HG02981 (cell line): ENCODE measurements around the gene KCNE3.
"Not testable (repeated sequence)": the region's sequence is repeated elsewhere in the genome, so short reads cannot be mapped to it uniquely, and the experiment has no call there.

Source experiments
- ATAC-seq: cut with Tn5 transposase; IDR thresholded peaks from one replicate; pipeline ENCODE4 v1.9.1; 2021; ENCODE audit warnings: mild to moderate bottlenecking, moderate library complexity; ENCODE audit not compliant: unreplicated experiment

Gene KCNE3

DNA sequence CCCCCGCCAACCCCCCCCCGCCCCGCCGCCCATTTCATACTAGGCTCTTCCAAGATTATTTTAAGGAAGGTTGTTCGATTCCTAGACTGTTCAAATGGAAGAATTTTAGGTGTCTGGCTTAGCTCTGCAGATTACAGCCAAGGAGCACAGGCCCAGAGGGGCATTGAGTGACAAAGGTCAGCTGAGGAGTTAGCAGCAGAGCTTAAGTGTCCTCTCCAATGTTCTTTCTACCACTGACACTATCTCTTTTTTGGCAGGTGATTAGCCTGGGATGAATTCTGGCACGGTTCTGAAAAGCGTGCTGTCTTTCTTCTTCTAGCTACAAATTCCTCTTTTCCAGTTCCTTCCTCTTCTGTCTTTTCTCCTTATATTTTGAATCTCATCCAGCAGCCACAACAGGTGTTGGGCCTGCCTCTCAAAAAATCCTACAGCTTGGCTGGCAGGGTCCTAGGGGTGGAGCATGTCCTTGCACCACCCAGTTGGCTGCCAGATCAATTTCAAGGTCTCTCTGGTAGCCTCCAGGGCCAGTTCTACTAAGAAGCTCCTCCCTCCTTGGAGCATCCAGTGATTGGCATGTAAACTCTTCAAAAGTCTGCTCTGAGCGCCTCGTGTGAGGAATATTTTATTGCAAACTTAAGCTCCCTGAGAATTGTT lies 23.0 kb downstream of the KCNE3 start:
- ATAC-seq = no peak

DNA sequence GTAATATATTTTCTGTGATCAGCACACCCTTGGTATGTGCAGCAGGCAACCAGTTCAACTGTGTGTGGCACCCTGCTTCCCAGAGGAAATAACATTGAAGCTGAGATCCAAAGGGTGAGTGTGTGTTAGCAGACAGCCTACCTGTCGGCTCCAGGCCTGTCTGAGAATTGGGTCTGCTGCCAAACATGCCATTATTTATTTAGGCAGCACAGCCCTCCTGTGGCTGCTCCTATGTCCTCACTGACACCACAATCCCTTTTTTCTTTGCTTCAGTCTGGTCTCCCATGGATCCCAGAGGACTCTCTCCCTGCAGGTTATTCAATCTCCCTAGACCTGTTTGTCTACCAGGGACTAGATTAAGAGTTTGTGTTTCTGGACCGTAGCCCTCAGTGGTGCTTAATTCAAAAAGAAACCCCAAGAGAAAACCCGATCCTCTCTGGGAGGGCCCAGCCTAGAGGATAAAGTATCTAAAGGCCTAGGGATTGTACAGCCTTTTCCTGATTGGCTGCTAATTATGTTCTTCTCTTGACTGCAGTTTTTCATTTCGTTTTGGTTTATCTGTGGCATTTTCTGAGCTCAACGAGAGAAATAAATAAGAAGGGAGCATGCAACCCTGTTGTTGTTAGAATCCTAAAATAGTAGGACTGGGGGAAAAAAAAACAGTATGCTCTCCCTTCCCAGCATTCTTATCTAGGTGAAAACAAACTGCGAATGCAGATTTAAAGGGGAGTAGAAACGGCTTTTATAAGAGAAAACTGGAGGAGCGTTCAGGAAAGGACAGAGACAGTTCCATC lies 24.1 kb downstream of the KCNE3 start:
- ATAC-seq = no peak

DNA sequence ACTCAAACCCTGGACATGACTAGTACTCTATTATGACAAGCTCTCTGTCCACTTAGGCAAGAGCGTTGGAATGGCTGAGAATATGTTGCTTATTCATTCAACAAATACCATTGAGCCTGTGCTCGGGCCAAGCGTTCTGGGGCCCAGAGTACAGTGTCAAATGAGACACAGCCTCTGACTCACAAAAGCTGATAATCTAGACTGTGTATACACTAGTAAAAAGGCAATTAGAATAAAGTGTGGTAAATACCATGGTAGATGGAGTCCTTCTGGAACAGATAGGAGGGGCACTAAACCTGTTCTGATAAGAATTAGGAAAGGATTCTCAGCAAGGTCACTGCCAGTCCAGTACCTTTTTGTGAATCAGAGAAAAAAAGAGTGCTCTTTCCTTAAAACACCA lies 24.7 kb downstream of the KCNE3 start:
- no peak for ATAC-seq

DNA sequence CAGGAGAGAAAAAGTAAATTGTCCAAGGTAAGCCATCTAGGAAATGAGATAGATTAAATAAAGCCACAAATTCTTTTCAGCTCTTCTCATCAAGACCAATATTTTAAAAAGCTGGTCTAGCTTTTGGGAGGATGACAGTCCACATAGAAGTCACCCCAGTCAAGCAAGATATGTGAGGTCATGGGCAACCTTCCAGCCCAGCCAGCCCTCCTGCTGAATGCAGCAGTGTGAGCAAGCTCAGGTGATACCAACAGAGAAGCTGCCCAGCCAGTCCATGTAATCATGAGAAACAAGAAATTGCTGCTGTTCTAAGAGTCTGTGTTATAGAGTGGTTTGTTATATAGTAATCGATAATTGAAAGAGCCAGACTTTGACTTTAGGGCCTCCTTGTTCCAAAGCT lies 28.7 kb downstream of the KCNE3 start:
- ATAC-seq = no peak

DNA sequence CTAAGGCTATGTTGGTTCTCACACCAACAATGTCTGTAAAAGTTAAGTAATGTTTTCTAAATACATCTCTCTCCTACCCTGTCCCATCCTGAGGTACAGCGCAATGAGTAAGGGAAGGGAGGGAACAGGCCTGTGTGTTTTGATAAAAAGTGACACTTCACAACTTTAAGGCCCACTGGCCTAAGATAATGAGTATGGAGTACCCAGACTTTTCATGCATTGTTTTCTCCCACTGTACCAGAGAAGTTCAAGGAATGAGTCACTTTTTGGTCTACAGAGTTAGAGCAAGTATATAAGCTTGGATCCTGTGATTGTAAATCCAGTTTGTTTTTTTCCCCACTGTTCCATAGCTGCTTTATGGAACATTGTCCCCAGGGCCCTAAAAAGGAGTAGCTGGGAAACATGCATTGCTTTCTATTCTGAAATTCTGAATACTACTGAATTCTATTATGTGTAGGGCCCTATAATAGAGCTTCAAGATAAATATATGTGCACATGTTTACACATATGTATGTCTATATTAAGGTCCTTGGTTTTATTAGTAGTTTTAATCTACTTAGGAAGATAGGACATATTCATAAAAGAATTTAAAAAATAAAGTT lies 29.8 kb downstream of the KCNE3 start:
- ATAC-seq = no peak

DNA sequence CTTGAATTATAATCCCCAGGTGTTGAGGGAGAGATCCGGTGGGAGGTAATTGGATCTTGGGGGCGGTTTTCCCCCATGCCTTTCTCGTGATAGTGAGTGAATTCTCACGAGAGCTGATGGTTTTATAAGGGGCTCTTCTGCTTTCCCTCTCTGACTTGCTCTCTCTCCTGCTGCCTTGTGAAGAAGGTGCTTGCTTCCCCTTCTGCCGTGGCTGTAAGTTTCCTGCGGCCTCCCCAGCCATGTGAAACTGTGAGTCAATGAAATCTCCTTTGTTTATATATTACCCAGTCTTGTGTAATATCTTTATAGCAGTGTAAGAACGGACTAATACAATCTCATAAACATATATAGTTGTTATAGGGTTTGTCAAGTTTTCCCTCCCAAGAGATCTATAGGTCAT lies 32.8 kb downstream of the KCNE3 start:
- no peak for ATAC-seq

DNA sequence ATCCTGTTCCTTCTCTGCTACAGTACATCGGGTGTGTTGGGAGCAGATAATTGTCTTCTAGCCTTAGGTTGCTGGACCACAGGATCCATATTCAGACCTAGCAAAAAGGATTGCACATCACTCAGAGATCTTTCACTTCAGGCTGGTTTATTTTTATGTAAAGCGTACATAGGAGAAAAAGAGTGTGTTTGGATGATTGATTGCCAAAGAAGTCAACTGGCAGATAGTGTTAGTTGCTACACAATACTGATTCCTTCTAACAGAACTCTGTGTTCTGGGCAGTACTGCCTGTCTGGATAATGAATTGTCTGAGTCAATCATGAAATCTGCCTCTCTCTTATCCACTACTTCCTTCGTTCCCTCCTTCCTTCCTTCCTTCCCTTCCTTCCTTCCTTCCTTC lies 38.1 kb downstream of the KCNE3 start:
- ATAC-seq = no peak

DNA sequence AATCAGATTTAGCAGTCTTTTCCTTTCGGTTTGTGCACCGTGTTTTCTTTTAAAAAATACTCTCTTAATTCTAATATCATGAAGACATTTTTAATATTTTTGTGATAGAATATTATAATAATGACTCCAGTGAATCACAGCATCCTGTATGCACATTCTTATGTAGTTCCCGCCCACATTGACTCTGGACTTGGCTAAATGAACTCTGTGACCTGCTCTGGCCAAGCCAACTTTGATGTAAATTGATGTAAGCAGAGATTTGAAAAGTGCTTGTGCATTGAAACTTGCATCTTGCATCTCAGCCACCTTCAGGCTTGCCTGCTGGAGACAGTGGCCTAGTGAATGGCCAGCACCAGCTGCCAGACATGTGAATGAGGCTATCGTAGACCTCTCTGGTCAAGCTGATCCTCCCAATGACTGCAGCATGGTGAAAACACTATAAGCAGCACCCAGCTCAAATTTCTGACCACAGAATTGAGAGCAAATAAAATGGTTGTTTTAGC lies 39.9 kb downstream of the KCNE3 start:
- no peak for ATAC-seq

DNA sequence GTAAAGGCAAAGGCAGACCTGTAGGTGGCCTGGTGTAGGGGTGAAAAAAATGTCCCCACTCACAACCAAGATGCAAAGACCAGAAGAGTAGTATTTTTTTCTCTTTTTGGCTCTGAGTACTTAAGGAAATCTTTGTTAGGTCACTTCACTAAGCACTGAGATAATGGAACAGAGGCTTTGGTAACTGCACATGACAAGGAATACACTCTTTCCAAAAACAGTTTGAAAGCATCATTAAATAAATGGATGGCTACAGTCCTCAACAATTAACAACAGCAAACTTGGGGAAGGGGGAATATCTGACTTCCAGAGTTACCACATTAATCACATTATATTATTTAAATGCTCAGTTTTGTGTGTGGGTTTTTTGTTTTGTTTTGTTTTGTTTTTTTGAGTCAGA lies 42.2 kb downstream of the KCNE3 start:
- ATAC-seq = no peak

DNA sequence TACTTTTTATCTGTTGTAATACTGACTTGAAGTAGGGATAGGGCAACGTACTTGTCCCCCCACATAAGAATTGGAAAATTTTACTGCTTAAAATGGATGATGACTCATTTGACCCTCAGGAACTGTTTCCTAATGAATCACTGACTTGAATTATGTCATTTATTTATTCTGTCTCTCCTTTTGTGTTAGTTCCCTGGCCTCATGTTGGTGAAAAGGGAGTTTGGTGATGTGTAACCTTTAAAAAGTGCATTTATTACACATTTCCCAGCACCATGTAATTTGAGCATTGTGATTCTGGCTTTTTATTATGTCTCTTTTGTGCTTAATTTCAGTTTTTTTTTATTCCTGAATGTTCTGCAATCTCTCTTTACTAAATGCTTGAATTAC lies 48.8 kb downstream of the KCNE3 start:
- no peak for ATAC-seq

DNA sequence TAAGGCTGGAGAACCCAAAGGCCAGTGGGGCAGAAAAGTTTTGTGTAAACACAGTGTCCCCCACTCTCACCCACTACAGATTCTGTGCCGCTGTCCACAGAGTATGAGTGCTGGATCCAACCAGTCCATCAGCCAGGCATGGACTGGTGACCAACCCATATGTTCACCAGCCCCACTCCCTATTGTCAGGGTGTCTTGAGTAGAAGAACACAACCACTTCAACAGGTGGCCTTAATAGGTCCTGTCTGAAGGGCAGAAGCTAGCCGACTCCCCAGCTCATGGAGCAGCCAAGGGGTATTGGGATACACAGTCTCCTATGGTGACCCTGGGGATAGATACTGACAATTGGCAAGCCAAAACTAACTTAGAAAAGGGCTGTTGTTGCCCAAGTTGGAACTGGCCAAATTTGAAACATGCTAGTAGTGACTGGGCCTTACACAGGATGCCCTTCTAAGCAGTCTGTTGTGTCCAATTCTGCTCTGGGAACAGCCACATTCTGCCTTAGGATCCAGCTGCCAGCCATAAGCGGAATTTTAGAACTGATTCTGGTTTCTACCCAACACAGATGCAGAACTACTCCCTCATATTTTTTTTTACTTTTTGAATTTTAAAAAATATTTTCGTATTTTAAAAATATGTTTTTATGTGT lies 49.4 kb downstream of the KCNE3 start:
- no peak for ATAC-seq

DNA sequence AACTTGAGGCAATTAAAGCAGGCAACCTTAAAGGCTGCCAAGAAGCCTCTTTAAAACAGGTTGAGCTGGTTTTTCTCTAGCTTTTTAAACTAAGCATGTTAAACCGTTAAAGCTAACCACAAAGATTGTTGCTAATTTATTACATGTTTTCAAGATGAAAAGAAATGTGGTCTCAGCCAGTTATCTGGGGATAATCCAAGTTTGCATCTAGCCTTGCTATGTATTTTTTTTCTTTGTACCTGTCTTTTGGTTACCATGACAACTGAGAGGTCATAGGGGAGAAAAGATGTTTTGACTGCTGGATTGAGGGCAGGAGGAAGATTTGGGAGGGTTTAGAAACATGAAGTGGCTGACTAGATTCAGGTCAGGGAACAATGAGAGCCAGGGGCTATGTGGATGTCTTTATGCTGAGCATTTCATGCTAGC lies 50.0 kb downstream of the KCNE3 start:
- no peak for ATAC-seq

DNA sequence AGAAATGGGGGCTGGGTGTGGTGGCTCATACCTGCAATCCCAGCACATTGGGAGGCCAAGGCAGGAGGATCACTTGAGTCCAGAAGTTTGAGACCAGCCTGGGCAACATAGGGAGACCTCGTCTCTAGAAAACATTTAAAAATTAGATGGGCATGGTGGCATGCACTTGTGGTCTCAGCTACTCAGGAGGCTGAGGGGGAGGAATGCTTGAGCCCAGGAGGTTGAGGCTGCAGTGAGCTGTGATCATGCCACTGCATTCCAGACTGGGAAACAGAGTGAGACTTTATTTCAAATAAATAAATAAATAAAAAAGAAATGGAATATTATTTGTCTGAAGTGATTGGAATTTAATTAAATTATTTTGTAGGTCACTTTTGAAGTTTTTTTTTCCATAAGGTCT lies 50.4 kb downstream of the KCNE3 start:
- ATAC-seq = not testable (repeated sequence)

DNA sequence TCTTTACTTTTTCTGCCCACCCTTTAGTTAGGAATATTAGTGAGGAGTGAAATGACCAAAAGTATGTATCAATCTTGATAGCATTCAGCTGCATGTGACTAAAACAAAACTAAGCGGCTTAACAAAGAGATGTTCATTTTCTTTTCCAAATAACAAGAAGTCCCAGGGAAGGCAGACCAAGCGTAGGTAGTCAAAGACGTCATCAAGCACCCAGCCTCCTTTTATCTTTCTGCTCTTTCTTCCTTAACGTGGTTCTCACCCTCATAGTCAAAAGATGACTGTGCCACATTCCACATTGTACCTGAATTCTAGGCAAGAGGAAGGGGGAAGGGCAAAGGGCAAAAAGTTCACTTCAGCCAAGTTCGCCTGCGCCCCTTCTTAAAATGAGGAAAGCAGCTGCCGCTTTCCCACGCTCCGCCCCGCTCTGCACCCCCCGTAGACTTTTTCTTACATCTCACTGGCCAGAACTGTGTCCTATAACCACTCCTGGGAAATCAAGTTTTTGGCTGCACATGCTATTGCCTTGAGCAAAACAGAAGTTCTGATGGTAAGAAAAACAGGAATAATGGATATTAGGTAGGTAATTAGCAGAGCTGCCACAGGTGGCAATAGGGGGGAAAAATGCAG lies 54.5 kb downstream of the KCNE3 start:
- ATAC-seq = no peak

DNA sequence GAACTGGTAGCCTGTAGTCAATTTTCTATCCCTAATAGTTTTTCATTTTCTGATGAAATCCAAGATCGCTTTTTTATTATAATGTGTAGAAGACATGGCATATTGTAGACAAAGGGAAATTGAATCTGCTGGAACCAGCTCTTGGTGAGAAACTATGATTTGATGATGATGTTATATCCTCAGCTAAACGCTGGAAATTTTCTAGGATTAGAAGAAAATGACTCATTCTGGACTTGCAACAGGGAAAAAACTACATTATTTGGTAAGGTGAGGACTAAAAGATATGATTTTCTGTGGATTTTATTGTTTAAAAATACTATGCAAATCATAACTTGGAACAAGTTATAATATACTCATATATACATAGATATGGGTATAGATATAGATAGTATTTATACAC lies 55.0 kb downstream of the KCNE3 start:
- no peak for ATAC-seq

DNA sequence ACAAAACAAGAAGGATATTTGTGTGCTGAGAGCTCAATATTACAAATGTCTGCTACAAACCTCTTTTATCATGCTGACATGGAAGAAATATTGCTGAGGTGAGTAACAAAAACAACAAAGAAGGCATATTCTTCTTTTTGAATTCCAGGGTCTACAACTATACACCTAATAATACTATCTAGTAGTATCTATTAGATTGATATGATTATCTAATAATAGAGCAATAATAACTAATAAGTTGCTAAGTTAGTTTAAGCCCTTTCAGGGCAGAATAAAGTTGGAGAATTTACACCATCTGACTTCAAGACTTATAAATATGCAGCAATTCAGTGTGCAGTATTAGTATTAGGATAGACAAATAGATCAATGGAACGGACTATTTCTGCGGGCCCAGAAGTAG lies 57.7 kb downstream of the KCNE3 start:
- no peak for ATAC-seq
